ENCODE measurements around the gene DPP6.

DNA sequence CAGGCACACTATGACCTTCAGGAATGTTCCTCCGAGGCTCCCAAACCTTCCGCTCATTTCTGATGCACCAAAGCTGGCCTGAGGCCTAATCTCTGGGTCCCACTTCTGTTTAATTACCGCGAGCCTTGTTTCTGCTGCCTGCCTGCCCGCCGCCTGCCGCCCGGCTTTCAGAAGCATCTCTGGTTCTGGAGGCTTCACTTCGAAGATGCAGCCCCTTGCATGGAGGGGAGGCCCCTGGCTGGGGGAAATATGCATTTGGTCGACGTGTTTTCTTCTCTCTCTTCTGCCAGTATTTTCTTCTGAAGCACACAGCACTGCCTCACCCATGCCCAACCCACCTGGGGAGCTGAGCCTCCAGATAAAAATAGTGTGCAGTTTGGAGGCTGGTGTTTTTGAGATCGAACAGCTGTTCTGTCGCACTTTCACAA is 783.8 kb downstream of the DPP6 start:
- TF ChIP-seq, protein P1, sequence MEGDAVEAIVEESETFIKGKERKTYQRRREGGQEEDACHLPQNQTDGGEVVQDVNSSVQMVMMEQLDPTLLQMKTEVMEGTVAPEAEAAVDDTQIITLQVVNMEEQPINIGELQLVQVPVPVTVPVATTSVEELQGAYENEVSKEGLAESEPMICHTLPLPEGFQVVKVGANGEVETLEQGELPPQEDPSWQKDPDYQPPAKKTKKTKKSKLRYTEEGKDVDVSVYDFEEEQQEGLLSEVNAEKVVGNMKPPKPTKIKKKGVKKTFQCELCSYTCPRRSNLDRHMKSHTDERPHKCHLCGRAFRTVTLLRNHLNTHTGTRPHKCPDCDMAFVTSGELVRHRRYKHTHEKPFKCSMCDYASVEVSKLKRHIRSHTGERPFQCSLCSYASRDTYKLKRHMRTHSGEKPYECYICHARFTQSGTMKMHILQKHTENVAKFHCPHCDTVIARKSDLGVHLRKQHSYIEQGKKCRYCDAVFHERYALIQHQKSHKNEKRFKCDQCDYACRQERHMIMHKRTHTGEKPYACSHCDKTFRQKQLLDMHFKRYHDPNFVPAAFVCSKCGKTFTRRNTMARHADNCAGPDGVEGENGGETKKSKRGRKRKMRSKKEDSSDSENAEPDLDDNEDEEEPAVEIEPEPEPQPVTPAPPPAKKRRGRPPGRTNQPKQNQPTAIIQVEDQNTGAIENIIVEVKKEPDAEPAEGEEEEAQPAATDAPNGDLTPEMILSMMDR (IDR thresholded peaks at IDR 0.05) = no peak
- TF ChIP-seq POLR2A (IDR thresholded peaks at IDR 0.05) = no peak
